HepG2 (cell line): ENCODE data around the gene CLDN10. TPM values are rescaled to one million over a fixed set of nuclear protein-coding genes. Genes with fewer than 3 reads are reported as not detected.

Experiments used
- ATAC-seq: fragments of 200-7000 bp; cut with Tn5 transposase; 3 replicates; pipeline ENCODE4 v1.9.1; 2020; ENCODE audit warnings: mild to moderate bottlenecking, moderate library complexity
- BruUV-seq: library from RNA; stranded (reverse); fragments of 400-500 nt; replicated peaks from 2 replicates; lab custom pipeline; 2021; lab: Mats Ljungman, UMichigan
- CTCF ChIA-PET: fragments of 300-600 bp; formaldehyde crosslinking; extraction: SDS; loops from one replicate; lab custom pipeline; 2021; ENCODE audit warnings: low total read pairs, inconsistent platforms, low intra/inter-chr PET ratio; lab: Yijun Ruan, JAX
- POLR2A ChIA-PET: fragments of 350-600 bp; sonication (Branson Sonifier 250); formaldehyde crosslinking; loops from one replicate; lab custom pipeline; 2020; ENCODE audit warnings: antibody characterized with exemption, inconsistent platforms; lab: Yijun Ruan, JAX
- DNase-seq: peaks from one replicate; pipeline ENCODE4 v3.0.0-alpha.2; 2015; ENCODE audit warnings: low spot score
- FAIRE-seq: peaks from 3 replicates; lab custom pipeline; 2011; peaks lifted over from hg19 to GRCh38; lab: Jason Lieb, UNC
- H2AFZ ChIP-seq: one replicate; pipeline ENCODE4 v1.6.1; 2011; ENCODE audit warnings: low read length, inconsistent platforms
- H3K27ac ChIP-seq: fragments of 300-600 bp; 3 replicates; pipeline ENCODE4 v1.8.0; 2011; ENCODE audit warnings: mixed run types, mild to moderate bottlenecking, mixed read lengths, low read length, inconsistent platforms; ENCODE audit not compliant: insufficient read depth; ENCODE audit errors: extremely low read length
- H3K27me3 ChIP-seq, 2 experiments: fragments of 200-600 bp in 1 of 2; 2 replicates in 1 of 2; 3 replicates in 1 of 2; pipeline versions ENCODE4 v1.6.0 to v1.8.0; 2011; ENCODE audit warnings: low read length in 2 of 2, mild to moderate bottlenecking in 2 of 2, moderate library complexity in 2 of 2, inconsistent platforms in 1 of 2; ENCODE audit not compliant: insufficient read depth in 2 of 2, control insufficient read depth in 1 of 2
- H3K36me3 ChIP-seq, 2 experiments: fragments of 200-600 bp in 1 of 2; replicated peaks in 1 of 2; 2 replicates in 1 of 2; 3 replicates in 1 of 2; pipeline versions ENCODE4 v1.5.1 to v1.8.0; 2011; ENCODE audit warnings: low read length in 2 of 2, inconsistent platforms in 1 of 2; ENCODE audit not compliant: insufficient read depth in 2 of 2, control insufficient read depth in 1 of 2
- H3K4me1 ChIP-seq: 2 replicates; pipeline ENCODE4 v1.5.1; 2012; ENCODE audit warnings: low read length, inconsistent platforms; ENCODE audit not compliant: insufficient read depth
- H3K4me2 ChIP-seq: 2 replicates; pipeline ENCODE4 v1.6.0; 2011; ENCODE audit warnings: low read depth, low read length, inconsistent platforms
- H3K4me3 ChIP-seq, 3 experiments: fragments of 200-600 bp in 1 of 3; sonication (generic), shearing (Covaris generic) in 1 of 3; replicated peaks in 1 of 3; 2 replicates each; pipeline ENCODE4 v1.5.1; 2011 to 2016; ENCODE audit warnings: low read length in 3 of 3, inconsistent platforms in 2 of 3, low read depth in 2 of 3, mild to moderate bottlenecking in 2 of 3, control low read depth in 1 of 3, mixed read lengths in 1 of 3; ENCODE audit not compliant: insufficient read depth in 1 of 3
- H3K79me2 ChIP-seq: one replicate; pipeline ENCODE4 v1.6.1; 2011; ENCODE audit warnings: low read length, inconsistent platforms; ENCODE audit not compliant: insufficient read depth
- H3K9ac ChIP-seq: 2 replicates; pipeline ENCODE4 v1.6.0; 2011; ENCODE audit warnings: mild to moderate bottlenecking, low read depth, low read length, inconsistent platforms; ENCODE audit not compliant: insufficient read depth
- H3K9me3 ChIP-seq: 2 replicates; pipeline ENCODE4 v1.5.1; 2012; ENCODE audit warnings: mild to moderate bottlenecking, low read length
- H4K20me1 ChIP-seq: 2 replicates; pipeline ENCODE4 v1.6.0; 2011; ENCODE audit warnings: inconsistent platforms, mild to moderate bottlenecking, low read length, moderate library complexity; ENCODE audit not compliant: insufficient read depth
- MAFK ChIP-seq, 2 experiments: IDR thresholded peaks in 1 of 2; conservative IDR thresholded peaks in 1 of 2; 2 replicates each; pipeline ENCODE4 v1.6.1; 2011; ENCODE audit warnings: improper control_type of control experiment in 2 of 2, low read length in 2 of 2
- NFE2L2 ChIP-seq: fragments of 150-350 bp; IDR thresholded peaks from 2 replicates; pipeline ENCODE4 v1.6.1; 2014; ENCODE audit warnings: low read length
- SNAPC5 ChIP-seq: sonication (generic); formaldehyde crosslinking; IDR thresholded peaks from 2 replicates; pipeline ENCODE4 v1.8.1; 2023; ENCODE audit warnings: mild to moderate bottlenecking, missing genetic modification reagents, borderline replicate concordance
- ZNF761 ChIP-seq: sonication (generic); formaldehyde crosslinking; conservative IDR thresholded peaks from 2 replicates; pipeline ENCODE4 v1.4.0; 2020; ENCODE audit warnings: mild to moderate bottlenecking, missing genetic modification reagents
- WGBS: methylation state at CpG from one replicate; pipeline ENCODE4 v1.1.6; 2017; ENCODE audit warnings: low lambda C conversion rate; 5-methylcytosine and 5-hydroxymethylcytosine counted together
- in situ Hi-C: cut with HindIII; loops from 2 replicates; pipeline ENCODE4 v1.10.0; 2017; ENCODE audit warnings: low pct_unique_long_range_greater_than_20kb; ENCODE audit not compliant: extremely low pct_ligation_motif_present
- intact Hi-C: fragments of 100-400 bp; cut with micrococcal nuclease; formaldehyde crosslinking; loops from one replicate; pipeline ENCODE4 v1.10.0; 2022; ENCODE audit not compliant: unreplicated experiment
- polyA plus RNA-seq, 8 experiments: library from polyadenylated mRNA; depleted of rRNA in 3 of 8; stranded (reverse) in 7 of 8; unstranded in 1 of 8; fragments of >200 nt; fragmentation: Illumina TruSeq in 4 of 8; extraction: Trizol in 4 of 8; gene quantifications; 2 replicates each; pipeline versions ENCODE4 v1.2.1 to v1.2.3, GENCODE V29; 2011 to 2016; ENCODE audit warnings: low read depth in 4 of 8, missing spikeins in 1 of 8, mixed read lengths in 1 of 8; ENCODE audit not compliant: insufficient read depth in 1 of 8
- total RNA-seq, 5 experiments: library from RNA; depleted of rRNA; stranded (reverse); fragments of >200 nt; fragmentation: Illumina TruSeq; extraction: Trizol; gene quantifications; 2 replicates each; pipeline ENCODE4 v1.2.3, GENCODE V29; 2016; ENCODE audit warnings: low read depth in 1 of 5

Gene CLDN10
- total and polyA plus RNA-seq, 2 of the 13 experiments (the other 11 are each of a cell fraction or from before 2014, with no cell fraction given), result not detected

- no peaks in the 10 kb centered on the region for H3K27me3 ChIP-seq
- no peak overlapping the region for H3K4me2 ChIP-seq
- intact Hi-C loops (no loop called here), in situ Hi-C loops (no loop called here)
- H2AFZ ChIP-seq, result no peak overlapping the region
- ATAC-seq (no peak), FAIRE-seq (no peak), DNase-seq (no peak)
- H3K79me2 ChIP-seq, result no peaks in the 10 kb centered on the region
- CTCF ChIA-PET, result no interaction called here
- POLR2A ChIA-PET, result no interaction called here
- peaks cover 4% of the 10 kb centered on the region; the same call in 1 of the 2 replicates for H3K9me3 ChIP-seq
- H3K27ac ChIP-seq, result no peak overlapping the region
- no peak overlapping the region for H3K4me3 ChIP-seq
- no peaks in the 10 kb centered on the region for H3K4me1 ChIP-seq
- H3K9ac ChIP-seq, result no peak overlapping the region
- no peak for TF ChIP-seq SNAPC5
- no TSS peak for BruUV-seq
- no peaks in the 10 kb centered on the region for H4K20me1 ChIP-seq
- peaks cover 3 to 62% of the 10 kb centered on the region in 2 experiments; a peak in 4 of 5 replicates for H3K36me3 ChIP-seq
These were observed 74.2 kb downstream of the CLDN10 start for GRCh38 chr13:95626768-95627167.

DNA sequence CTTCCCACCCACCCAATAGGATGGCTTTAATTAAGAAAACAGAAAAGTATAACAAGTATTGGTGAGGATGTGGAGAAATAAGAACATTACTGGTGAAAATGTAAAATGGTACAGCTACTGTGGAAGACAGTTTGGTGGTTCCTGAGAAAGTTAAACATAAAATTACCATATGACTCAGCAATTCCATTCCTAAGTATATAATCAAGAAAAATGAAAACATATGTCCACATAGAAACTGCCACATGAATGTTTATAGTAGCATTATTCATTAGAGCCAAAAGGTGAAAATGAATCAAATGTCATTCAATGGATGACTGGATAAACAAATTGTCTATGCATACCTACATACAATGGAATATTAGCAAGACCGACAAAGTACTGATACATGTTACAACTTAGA, 75.1 kb downstream of the CLDN10 start:
- no TSS peak for BruUV-seq
- Histone ChIP-seq H3K79me2 (no peaks in the 10 kb centered on the region), H3K9ac (no peak overlapping the region), H3K4me3 (no peak overlapping the region), H3K36me3 (peaks cover 2 to 62% of the 10 kb centered on the region in 2 experiments; a peak in 4 of 5 replicates), H3K27me3 (no peaks in the 10 kb centered on the region), H3K9me3 (peaks cover 4% of the 10 kb centered on the region; the same call in 1 of the 2 replicates), H3K4me1 (no peaks in the 10 kb centered on the region), H2AFZ (no peak overlapping the region)
- POLR2A ChIA-PET, result no interaction called here
- CTCF ChIA-PET, result no interaction called here
- FAIRE-seq (no peak), ATAC-seq (no peak)
- in situ Hi-C loops, result no loop called here
- TF ChIP-seq MAFK (conservative IDR thresholded peaks at IDR 0.05 in 1 of 2, IDR thresholded peaks at IDR 0.05 in 1 of 2; ENCODE audit: low read length in 2 of 2) (peak in 1 of 2 experiments; percentile 22; a peak in 2 of 4 replicates), NFE2L2 (peak; percentile 56; the same call in 1 of the 2 replicates), ZNF761 (no peak)
- TF ChIP-seq, all 625 proteins: peak for 2
- H4K20me1 ChIP-seq, result no peaks in the 10 kb centered on the region
- intact Hi-C loops, result no loop called here
- no peak overlapping the region for H3K4me2 ChIP-seq
- no peak for DNase-seq
- no peak overlapping the region for H3K27ac ChIP-seq
- WGBS, result 100% methylated on average over 1 of the region's 1 CpG
